Glutamatergic neuron (in vitro differentiated cells): ENCODE measurements around the gene ELL2. TPM values are rescaled to one million over a fixed set of nuclear protein-coding genes. Genes with fewer than 3 reads are reported as not detected.

Experiments used
- DNase-seq: peaks from one replicate; pipeline ENCODE4 v3.0.0; 2022
- H3K27ac Mint-ChIP-seq: one replicate; pipeline ENCODE4 v1.8.0; 2020; ENCODE audit warnings: mild to moderate bottlenecking, mixed read lengths, inconsistent platforms; ENCODE audit not compliant: unreplicated experiment
- H3K27me3 Mint-ChIP-seq: one replicate; pipeline ENCODE4 v1.8.0; 2020; ENCODE audit warnings: mild to moderate bottlenecking, moderate library complexity, mixed read lengths, inconsistent platforms; ENCODE audit not compliant: unreplicated experiment
- H3K36me3 Mint-ChIP-seq: one replicate; pipeline ENCODE4 v1.8.0; 2020; ENCODE audit warnings: mild to moderate bottlenecking, mixed read lengths, inconsistent platforms; ENCODE audit not compliant: unreplicated experiment
- H3K4me1 Mint-ChIP-seq: one replicate; pipeline ENCODE4 v1.8.0; 2020; ENCODE audit warnings: mild to moderate bottlenecking, low read depth, mixed read lengths, inconsistent platforms; ENCODE audit not compliant: unreplicated experiment
- H3K4me3 Mint-ChIP-seq: one replicate; pipeline ENCODE4 v1.8.0; 2020; ENCODE audit warnings: mild to moderate bottlenecking, mixed read lengths, inconsistent platforms; ENCODE audit not compliant: unreplicated experiment
- H3K9me3 Mint-ChIP-seq: one replicate; pipeline ENCODE4 v1.8.0; 2020; ENCODE audit warnings: mild to moderate bottlenecking, moderate library complexity, mixed read lengths, inconsistent platforms; ENCODE audit not compliant: unreplicated experiment
- CTCF ChIP-seq: fragments of 200-600 bp; sonication (generic); IDR thresholded peaks from one replicate; pipeline ENCODE4 v1.5.0; 2021; ENCODE audit not compliant: partially characterized antibody, unreplicated experiment
- total RNA-seq: library from RNA; stranded (reverse); fragmentation: NEBNext Ultra II Directional; extraction: Animal tissue kit (Norgen Biotek cat#: 25700); gene quantifications from one replicate; pipeline ENCODE4 v1.2.1, GENCODE V29; 2021; ENCODE audit not compliant: unreplicated experiment

The ELL2 gene
- total RNA-seq, 1 donor from 2014 or later = 97.0 TPM

GRCh38 chr5:95934207-95934804, 27.3 kb downstream of the ELL2 start:
- DNase-seq = no peak
- TF ChIP-seq CTCF = no peak
- Mint-ChIP-seq H3K27me3 (no peaks in the 10 kb centered on the region), H3K4me1 (peaks cover 13% of the 10 kb centered on the region), H3K27ac (no peak overlapping the region), H3K4me3 (no peak overlapping the region), H3K9me3 (no peaks in the 10 kb centered on the region), H3K36me3 (peaks cover 4% of the 10 kb centered on the region)

- Mint-ChIP-seq H3K4me1 (peaks cover 16% of the 10 kb centered on the region), H3K27me3 (peaks cover 3% of the 10 kb centered on the region), H3K27ac (no peak overlapping the region)
These were observed 28.7 kb downstream of the ELL2 start for GRCh38 chr5:95932941-95933340.

GRCh38 chr5:95931079-95931833, 30.4 kb downstream of the ELL2 start:
- TF ChIP-seq CTCF = no peak
- Mint-ChIP-seq H3K4me1 (peaks cover 17% of the 10 kb centered on the region), H3K4me3 (no peak overlapping the region), H3K36me3 (peaks cover 4% of the 10 kb centered on the region), H3K27ac (no peak overlapping the region), H3K27me3 (peaks cover 5% of the 10 kb centered on the region), H3K9me3 (no peaks in the 10 kb centered on the region)
- DNase-seq = no peak

More at GRCh38 chr5:95932941-95933340, 28.7 kb downstream of the ELL2 start:
- TF ChIP-seq CTCF = no peak
- Mint-ChIP-seq H3K36me3 (peaks cover 4% of the 10 kb centered on the region), H3K4me3 (no peak overlapping the region), H3K9me3 (no peaks in the 10 kb centered on the region)
- no peak for DNase-seq

- H3K9me3 Mint-ChIP-seq = no peaks in the 10 kb centered on the region
- H3K4me1 Mint-ChIP-seq = peaks cover 22% of the 10 kb centered on the region
- H3K27me3 Mint-ChIP-seq = peaks cover 5% of the 10 kb centered on the region
- H3K27ac Mint-ChIP-seq = no peak overlapping the region
- H3K4me3 Mint-ChIP-seq = no peak overlapping the region
- no peaks in the 10 kb centered on the region for H3K36me3 Mint-ChIP-seq
- TF ChIP-seq CTCF = no peak
- DNase-seq = peak; percentile 33
These were observed 31.3 kb downstream of the ELL2 start for GRCh38 chr5:95930141-95930930.
